NCI-H2171 (cell line): ENCODE measurements around the gene SCFD2.
"Not testable (repeated sequence)": the region's sequence is repeated elsewhere in the genome, so short reads cannot be mapped to it uniquely, and the experiment has no call there.

Experiments
- DNase-seq: peaks from one replicate; lab custom pipeline; 2025; lab: John Stamatoyannopoulos, UW

SCFD2 gene

DNA sequence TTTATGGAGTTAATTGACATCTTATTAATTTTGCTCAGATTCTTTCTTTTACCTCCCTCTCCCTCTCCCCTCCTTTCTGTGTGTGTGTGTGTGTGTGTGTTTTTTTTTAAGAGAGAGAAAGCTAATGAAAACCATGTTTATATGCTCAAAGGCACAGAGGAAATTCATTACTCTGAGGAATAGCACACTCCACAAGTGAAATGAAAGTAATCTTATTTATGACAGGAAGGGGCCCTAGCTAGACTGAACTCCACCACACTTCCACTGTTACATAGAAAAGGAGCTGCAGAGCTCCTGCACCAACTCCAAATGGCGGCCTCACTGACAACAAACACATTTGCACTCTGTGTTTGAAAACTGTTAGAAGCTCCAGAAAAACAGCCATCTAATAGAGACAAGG lies 353.1 kb downstream of the SCFD2 start:
- DNase-seq: no peak

DNA sequence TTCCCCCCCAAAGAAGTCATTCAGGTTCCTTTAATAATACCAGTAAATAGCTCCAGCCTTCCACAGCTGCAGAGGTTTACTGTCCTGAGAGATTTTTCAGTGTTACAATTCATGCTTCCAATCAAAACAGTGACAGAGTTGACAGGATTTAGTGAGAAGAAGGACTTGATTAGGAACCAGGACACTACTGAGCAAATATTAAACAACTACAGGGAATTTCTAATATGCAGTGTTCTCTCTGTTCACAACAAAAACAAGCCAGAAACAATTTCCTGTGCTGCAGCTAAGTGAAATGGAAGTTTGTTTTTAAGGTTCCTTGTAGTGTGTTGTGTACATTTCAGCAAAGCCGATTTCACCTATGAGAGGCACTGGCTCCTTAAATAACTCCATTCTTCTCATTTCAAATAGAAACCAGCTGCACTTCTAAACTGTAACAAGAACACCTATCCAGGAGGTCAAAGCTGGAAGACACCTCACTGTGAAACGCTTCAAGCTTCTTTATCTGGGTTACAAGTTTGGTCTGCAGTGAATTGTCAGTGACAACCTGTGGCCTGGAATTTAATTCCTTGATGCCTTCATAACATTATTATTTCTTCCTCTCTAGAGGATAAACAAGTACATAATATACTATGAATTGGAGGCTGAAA lies 354.5 kb downstream of the SCFD2 start:
- DNase-seq: no peak

DNA sequence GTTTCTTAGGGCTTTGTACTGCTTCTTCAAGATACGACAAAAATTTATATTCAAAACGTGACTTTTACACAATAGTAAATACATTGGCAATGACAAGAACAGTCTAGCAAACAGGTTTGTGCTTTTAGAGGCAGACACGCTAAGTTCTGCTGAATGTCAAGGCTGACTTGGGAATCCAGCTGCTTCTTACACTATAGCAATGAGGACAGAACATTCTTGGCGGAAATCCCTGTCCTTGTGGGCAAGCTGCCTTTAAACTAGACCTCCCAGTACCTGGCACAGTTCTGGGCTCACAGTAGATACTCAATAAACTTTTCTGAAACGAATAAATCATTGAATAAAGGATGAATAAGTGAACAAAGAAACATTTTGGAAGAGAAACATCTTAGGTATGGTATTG lies 355.5 kb downstream of the SCFD2 start:
- DNase-seq: no peak

DNA sequence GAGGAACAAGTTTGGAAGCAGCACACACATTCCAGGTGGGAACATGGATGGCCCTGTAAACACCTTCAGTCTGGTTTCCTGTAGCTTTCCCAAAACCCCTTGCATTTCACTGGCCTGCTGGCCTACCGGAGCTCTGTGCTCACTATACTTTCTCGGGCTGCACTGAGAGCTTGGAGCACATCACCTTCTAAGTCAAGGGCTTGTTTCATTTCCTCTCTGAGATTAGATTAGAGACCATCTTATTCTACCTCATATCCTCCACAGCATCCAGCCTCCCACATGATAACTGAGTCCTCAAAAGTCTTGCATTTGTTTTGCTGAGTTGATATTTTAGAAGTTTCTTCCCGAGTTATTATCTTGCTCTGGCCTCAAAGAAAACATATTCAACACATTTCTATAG lies 356.0 kb downstream of the SCFD2 start:
- no peak for DNase-seq

DNA sequence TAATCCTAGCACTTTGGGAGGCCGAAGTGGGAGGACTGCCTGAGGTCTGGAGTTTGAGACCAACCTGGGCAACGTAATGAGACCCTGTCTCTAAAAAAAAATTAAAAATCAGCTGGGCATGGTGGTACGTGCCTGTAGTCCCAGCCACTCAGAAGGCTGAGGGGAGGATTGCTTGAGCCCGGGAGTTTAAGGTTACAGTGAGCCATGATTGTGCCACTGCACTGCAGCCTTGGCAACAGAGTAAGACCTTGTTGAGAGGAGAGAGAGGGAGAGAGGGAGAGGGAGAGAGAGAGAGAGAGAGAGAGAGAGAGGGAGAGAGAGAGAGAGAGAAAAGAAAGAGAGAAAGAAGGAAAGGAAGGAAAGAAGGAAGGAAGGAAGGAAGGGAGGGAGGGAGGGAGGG lies 358.8 kb downstream of the SCFD2 start:
- no peak for DNase-seq

DNA sequence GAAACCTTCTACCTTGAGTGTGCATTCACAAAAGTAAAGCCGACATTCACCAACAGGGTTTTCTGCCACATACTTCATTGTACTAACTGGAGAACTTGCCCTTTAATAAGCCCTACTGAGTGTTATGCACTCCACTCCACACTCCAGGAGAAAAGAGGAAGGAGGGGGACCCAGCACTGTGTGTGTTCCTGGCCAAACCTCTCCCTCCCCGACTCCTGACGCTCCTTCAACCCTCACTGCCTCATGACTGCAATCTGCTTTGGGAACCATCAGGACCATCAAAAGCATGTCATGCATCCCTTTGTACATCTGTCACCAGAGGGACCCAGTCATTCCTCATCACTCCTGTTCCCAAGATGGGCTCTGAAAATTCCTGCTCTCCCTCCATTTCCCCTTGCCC lies 360.1 kb downstream of the SCFD2 start:
- DNase-seq: no peak

DNA sequence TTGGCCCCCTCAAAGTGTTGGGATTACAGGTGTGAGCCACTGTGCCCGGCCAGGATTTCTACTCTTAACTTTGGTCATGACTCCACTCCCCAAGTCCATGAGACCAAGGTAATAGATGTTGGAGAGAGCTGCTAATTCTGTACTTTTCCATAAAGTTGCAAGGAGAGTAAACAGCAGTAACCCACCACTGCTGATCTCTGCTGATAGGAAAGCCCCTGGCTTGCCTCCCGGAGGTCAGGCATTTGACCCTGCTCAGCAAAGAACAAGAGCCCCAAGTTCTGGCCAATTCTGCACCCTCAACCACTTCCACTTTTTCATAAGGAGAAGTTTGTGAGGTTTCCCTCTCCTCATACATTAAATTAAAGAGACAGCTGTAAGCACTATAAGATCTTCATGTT lies 360.7 kb downstream of the SCFD2 start:
- DNase-seq: no peak

DNA sequence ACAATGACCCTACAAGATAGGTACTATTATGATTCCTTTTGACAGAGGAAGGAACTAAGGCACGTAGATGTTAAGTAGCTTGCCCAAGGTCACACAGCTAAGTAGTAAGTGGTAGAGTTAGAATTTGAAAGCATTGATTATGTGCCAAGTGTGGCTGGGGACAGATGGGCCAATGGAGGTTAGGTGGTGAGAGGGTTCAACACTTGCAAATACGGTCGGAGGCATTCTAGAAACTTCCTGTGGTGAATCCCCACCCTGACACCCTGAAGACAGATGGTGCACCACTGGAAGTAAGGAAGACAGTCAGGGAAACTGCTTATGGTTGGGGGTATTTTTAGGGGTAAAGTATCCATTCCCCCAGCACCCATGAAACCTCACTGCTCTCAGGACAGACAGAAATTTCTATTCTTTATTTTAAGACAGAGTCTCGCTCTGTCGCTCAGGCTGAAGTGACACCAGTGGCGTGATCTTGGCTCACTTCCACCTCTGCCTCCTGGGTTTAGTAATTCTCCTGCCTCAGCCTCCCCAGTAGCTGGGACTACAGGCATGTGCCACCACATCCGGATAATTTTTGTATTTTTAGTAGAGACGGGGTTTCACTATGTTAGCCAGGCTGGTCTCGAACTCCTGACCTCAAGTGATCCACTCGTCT lies 361.2 kb downstream of the SCFD2 start:
- DNase-seq: no peak

DNA sequence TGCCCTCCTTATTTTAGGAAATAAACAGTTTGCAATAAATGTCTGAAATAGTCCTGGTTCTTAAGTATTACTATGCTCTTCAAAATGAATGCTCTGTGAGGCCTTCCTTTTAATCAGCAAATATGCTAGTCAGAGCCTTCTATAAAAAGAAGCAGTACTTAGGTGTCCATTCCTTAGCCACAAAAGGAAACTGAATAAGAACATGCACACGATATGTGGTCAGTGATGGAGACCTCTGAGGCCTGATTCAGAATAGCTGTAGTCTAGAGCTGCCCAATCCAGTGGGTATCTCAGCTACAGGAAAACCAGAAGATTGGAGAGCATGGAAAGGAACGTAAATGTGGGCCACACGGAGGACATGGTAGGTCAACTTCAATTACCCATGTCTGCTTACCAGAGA lies 361.9 kb downstream of the SCFD2 start:
- DNase-seq: no peak

DNA sequence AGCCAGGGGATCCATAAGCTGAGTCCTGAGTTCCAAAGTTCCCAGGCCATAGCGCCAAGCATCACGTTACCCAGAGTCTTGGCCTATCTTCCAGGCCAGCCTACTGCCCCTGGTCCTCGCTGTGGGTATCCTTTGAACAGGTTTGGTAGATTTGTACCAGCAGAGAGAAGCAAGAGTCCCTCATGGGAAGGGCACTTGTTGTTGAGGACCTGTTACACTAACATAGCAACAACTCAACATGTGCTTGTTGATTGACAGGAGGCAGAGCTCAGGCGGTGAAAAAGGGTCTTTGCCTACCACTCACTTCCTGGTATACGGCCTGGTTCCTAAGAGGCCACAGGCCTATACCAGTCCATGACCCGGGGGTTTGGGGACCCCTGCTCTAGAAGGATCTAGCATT lies 365.3 kb downstream of the SCFD2 start:
- no peak for DNase-seq

DNA sequence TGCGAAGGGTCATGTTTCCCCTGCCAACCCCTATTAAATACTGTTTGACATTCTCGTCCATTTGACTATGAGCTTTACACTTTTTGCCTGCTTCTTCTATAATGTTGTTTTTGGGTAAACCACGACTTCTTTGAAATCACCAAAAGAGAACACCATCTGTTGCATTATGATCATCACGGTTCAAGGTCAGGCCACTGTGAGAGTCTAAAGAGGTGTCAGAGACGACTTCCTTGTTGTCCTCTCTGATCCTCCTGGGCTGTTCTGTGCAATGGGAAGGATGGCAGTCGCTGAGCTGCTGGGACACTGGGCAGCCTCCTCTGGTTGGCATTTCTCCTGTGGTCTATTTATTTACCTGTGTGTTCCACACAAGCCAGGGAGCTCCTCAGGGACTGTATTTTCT lies 366.2 kb downstream of the SCFD2 start:
- DNase-seq: no peak

DNA sequence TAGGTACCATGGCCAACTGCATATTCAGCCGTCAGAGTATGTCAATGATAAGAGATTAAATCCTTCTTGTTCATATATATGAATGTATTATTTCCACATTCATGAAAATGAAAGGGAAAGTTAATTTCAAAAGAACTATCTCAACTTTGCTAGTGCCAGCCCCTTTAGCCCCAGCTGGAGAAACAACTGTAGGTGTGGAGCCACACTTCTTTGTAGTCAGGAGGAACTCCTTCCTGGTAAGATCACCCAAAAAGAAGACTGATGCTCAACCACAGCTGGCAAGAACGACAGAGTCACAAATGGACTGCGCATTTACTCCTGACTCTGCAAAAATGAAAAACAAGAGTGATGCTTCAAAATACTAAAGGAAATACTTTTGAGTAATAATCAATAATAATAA lies 367.4 kb downstream of the SCFD2 start:
- DNase-seq: no peak

DNA sequence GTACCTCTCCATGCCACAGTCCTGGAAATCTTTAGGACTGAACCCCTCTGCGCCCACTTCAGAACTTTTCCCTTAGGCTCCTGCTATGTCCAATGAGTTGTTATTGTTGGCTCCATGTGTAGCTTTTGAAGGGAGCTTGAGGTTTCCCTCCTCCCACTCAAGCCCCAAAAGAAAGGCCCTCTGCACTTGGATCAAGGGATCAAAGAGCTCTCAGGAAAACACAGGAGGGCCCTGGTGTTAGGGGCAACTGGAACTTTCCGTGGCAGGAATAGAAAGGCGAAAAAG lies 368.8 kb downstream of the SCFD2 start:
- DNase-seq: no peak

DNA sequence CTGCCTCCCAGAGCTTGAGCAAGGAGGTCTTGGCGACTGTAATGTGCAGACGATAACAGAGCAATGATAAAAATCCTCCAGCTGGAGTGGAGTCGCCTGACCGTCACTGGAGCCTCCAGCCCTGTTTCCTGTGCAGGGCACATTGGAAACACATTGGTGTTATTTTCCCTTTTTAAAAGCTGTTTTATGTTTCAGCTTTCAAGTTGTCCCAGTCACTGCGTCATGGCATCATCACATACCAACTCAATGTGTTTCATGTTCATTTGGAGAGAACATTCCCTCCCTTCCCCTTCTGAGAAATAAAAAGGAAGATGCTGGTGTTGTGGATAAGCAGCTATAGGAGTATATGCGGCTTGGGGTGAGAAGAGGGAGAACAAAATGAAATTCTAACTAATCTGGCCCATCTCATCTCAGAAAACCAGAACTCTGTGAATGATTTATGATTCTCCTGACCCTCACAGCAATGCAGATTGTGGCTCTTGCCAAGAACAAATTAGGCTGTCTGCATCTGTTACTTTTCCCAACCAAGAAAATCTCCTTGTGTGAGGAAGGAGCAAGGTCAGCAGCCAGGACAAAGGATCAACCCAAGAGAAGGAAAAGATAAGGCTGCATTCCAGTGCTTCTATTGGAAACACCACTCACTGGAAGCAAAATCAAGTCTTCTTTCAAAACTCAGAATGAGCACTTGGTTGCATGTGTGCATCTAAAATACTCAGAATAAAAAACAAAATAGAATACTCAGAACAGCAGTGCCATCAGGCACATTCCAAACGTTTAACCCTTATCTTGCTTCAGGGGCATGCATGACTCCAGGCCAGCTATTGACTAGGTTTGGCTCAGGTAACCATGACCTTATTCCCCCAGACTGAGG lies 369.4 kb downstream of the SCFD2 start:
- DNase-seq: no peak

DNA sequence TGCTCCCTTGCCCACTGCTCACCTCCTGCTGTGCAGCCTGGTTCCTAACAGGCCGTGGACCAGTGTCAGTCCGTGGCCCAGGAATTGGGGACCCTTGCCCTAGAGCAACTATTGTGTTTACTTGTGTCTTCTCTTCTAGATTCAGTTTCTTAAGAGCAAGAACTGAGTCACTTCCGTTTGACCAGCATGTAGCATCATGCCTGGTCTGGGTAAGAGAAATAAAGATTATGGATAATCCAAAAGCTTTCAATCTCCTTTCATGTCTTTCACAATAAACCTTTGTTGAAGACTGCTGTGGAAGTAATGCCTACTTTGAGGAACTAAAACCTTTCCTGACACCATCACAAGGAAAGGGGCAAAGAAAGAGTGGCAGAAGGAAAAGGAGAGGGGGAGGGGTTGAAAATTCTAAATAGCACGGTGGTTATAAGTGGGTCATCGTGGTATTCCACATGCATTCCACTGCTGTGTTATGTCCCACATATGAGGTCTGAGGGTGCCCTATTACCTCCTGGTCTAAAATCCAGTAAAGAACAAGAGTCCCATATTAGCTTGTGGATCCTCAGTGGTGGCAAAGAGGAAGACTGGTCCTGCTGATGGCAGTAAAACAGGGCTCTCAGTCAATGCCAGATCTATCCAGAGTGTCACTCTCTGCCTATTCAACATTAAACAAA lies 370.4 kb downstream of the SCFD2 start:
- no peak for DNase-seq

DNA sequence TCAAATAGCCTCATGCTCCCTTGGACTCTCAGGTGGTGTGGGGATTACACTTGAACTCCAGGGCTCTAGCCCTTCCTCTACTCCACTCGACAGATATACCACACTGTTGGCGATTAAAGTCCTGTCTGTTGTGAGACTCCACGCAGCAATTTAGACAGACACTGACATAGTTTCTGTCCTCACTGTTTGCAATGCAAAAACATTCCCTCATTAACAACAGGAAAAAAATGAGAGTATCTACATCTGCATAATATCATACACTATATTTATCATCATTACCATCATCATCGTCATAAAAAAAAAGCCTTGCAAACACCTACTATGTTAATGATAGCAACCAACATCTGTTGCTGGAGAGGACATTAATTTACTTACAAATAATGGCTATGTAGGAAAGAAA lies 371.3 kb downstream of the SCFD2 start:
- no peak for DNase-seq

DNA sequence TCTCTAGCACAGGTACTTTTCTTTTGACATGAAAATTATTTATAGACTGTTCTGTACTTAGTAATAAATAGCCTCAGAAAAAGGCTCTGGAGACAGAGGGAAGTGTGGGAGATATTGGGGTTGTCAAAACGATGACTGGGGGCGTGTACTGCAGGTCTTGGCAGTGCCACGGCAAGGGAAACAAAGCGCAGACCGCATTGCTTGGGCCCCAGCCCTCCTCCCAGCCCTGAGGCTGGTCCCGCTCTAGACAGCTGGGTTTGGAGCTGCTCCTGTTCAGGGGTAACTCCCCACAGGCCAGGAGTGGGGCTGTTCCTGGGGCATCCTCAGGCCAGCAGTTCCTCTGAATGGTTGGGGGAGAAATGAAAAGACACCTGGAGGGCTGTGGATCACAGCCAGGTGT lies 372.1 kb downstream of the SCFD2 start:
- DNase-seq: no peak

DNA sequence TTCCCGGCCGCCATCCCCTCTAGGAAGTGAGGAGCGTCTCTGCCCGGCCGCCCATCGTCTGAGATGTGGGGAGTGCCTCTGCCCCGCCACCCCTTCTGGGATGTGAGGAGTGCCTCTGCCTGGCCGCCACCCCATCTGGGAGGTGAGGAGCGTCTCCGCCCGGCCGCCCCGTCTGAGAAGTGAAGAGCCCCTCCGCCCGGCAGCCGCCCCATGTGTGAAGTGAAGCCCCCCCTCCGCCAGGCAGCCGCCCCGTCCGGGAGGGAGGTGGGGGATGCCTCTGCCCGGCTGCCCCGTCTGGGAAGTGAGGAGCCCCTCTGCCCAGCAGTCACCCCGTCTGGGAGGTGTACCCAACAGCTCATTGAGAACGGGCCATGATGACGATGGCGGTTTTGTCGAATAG lies 373.3 kb downstream of the SCFD2 start:
- DNase-seq: not testable (repeated sequence)

DNA sequence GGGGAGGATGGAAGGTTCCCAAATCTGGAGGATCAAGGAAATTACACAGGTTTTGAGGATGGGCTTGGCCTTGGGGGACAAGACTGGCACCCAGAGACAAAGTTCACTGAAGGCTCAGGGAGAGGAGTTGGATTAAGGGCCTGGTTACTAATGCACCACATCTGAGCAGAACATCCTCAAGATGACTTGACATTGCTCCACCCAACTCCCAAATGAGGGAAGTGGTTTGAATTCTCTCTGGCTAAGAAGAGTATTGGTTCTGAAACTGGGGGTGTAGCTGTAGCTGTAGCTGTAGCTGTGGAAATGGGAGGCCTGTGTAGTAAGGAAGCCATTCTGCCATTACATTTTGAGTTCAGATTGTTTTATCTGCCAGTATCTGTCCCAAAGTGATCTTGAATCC lies 374.4 kb downstream of the SCFD2 start:
- no peak for DNase-seq

DNA sequence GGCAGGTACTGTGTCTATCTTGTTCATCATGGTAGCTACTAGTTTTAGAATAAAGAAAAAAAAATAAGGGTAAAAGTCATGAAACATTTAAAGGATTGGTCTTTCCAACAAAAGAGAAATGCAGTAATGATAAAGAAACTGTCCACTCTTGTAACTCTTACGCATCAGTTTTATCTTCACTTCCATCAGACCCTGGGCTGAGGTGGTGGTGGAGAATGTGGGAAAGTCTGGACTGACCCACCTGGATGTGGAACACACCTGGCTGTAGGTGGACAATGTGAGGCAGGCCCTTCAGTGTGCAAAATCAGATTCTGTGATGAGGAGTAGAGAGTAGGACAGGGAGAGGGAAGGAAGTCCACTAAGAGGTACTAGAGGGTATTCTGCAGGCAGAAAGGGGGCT lies 375.2 kb downstream of the SCFD2 start:
- no peak for DNase-seq

DNA sequence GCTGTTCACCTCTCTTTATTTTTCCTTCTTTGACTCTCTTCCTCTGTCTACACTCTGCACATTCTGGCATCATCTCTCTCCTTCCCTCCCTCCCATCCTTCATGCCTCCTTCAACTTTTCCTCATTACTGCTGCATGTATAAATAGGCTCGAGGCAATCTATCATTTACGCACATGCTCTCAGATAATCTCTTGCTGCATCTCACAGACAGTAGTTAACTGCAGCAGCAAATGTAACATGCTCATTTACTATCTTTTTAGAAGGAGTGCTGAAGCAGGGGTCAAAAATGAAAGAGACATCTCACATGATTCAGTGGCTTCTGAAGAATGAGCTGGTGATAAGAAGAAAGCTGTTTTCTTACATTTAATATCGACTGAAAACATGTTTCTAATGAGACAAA lies 376.0 kb downstream of the SCFD2 start:
- DNase-seq: no peak

DNA sequence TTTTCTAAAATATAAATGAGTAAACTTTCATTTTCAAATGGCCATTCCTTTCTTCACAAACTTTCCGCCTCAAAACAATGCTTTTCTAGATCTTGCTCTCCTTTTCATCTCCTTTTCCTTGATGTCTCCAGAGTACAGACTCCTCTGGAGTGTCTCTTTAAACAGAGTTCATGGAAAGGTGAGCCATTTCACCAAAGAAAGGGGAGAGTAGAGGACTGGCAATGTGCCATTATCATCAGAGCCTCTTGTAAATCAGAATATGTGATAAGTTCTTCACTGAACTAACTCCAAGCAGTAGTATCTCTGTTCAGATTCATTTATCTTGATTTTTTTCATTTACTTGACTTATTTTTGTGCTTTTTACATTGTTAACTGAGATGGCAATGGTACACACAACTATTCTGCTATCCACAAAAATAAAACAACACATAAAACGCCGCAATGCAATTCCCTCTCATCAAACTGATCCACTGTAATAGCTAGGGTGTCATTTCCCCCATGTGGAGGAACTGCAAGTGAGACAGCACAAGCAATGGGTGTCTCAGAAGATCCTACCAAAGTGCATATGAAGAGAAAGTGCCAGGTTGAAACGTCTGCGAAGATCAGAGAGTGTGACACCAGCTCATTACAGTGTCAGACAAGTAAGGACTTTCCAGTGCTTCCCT lies 378.3 kb downstream of the SCFD2 start:
- DNase-seq: no peak
